NK-92 (cell line): ENCODE data around the gene CPLANE2.
"Not testable (repeated sequence)": the region's sequence is repeated elsewhere in the genome, so short reads cannot be mapped to it uniquely, and the experiment has no call there.

Source experiments
- DNase-seq: peaks from one replicate; lab custom pipeline; 2025; ENCODE audit not compliant: unreplicated experiment; lab: John Stamatoyannopoulos, UW

CPLANE2 gene

DNA sequence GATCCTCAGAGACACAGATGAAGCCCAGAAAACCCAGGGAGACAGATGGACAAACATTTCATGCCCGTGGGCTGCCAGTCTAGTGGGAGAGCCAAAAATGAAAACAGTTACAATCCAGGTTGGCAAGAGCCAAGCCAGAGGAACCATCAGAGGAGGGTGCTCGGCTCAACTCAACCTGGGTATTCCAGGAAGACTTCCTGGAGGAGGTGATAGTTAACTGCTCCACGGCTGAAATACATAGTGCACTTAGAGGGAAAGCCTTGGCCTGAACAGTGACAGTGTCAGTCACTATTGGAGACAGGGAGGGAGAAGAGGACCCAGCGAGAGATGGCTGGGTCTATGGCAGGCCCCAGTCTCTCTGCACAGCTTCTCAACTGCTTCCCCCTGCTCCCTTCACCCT, 26.4 kb downstream of the CPLANE2 start:
- no peak for DNase-seq

DNA sequence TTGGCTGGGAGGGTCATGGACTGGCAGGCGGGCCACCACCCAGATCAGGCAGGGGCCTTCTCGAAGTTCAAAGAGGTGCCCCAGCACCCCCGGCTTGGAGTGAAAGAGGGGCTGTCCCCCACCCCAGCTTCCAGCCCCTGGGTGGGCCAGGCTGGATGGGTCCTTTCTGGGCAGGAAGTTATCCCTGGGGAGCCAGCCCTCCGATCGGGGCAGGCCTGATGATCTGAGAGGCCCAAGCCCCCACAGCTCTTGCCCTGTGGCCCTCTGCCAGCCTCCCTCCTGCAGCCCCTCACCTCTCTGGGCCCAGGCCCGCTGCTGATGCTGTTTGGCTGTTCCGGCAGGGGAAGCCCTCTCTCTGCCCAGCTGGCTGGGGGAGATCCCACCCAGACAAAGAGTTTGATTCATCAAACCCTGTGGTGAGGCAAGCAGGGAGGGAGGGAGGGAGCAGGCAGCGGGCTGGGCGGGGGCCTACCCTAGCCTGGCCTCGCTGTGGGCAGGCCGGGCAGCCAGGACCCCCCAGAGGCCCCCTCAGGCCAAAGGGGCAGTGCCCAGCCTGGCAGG, 27.1 kb downstream of the CPLANE2 start:
- DNase-seq = no peak

GRCh38 chr1:16209132-16209846, 27.7 kb downstream of the CPLANE2 start:
- DNase-seq = no peak

GRCh38 chr1:16208270-16208987, 28.6 kb downstream of the CPLANE2 start:
- no peak for DNase-seq

- no peak for DNase-seq
These were observed 29.4 kb downstream of the CPLANE2 start for GRCh38 chr1:16207318-16208269.

DNA sequence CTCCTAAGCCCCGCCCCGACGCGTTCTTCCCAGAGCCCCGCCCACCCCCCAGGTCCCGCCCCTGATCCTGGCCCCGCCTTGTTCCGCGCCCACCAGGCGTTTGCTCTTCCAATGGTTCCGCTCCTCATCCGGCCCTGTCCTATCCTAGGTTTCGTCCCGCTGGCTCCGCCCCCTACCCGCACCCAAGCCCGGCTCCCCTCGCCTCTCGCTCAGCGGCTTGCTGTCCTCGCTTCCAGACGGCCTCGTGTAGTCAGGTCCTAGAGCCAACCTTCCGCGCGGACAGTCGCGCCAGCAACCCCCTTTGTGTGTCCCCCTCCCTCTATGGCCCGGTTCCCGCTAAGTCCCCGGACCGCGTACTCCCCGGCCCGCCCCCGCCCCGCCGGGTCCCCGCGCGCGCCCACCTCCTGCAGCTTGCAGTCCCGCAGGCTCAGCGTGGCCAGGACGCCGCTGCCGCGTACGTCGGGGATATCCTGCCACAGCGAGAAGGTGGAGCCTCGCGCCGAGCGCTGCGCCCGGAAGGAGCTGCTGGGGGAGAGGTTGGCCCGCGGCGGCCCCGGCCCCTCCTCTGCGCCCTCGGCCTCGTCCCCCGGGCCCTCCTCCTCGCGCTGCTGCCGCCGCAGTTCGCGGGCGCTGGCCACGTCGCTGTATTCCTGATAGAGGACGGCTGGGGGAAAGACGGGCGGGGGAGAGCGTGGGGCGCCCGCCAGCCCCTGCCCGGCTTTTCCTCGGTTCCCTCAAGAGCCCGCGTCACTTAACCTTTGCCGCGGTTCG, 30.3 kb downstream of the CPLANE2 start:
- DNase-seq = peak; percentile 24

DNA sequence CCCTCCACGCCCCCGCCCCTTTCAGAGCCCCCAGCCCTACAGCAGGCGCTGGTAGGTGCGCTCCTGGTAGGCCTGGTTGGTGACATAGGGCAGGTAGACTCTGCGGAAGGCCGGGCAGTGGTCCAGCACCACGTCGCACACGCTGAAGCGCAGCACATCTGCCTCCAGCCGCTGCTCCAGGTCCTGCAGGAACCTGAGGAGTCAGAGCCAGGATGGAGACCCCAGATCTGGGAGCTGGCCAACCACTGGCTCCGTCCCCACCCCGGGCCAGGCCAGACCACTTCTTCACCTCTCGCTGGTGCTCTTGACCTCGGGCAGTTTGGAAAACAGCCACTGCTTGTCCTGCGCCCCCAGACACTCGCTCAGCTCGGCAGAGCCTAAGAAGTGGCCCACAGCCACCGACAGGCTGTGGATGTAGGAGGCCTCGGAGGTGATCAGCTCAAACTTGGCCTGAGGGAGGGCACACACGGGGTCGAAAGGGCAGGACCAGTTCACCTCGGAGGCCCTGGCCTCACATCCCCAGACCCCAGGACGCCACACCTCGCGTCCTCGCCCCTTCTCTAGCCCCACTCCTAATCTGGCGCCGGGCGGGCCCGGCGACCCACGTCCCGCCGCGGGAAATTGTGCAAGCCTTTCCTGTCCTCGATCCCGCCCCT, 31.0 kb downstream of the CPLANE2 start:
- DNase-seq = no peak

- no peak for DNase-seq
These were observed 31.7 kb downstream of the CPLANE2 start for GRCh38 chr1:16205334-16205671.

- no peak for DNase-seq
These were observed 32.2 kb downstream of the CPLANE2 start for GRCh38 chr1:16204634-16205333.

DNA sequence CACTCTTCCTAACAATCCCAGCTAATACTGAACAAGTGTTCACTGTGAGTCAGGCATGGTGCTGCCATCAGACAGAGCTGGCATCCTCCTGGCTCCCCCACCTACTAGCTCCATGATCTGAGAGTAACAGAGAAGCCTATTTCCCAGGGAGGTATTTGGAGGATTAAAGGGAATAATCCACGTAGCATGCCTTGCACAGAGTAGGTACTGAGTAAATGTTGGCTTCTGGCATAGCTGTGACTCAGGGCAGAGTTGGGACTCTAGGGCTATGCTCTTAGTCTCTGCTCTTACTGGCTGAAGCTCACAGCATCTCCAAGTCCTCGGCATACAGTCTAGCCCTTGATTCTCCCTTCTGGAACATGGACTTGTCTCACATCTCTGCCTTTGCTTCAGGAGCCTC, 32.8 kb downstream of the CPLANE2 start:
- no peak for DNase-seq

- no peak for DNase-seq
These were observed 33.4 kb downstream of the CPLANE2 start for GRCh38 chr1:16203550-16203949.

DNA sequence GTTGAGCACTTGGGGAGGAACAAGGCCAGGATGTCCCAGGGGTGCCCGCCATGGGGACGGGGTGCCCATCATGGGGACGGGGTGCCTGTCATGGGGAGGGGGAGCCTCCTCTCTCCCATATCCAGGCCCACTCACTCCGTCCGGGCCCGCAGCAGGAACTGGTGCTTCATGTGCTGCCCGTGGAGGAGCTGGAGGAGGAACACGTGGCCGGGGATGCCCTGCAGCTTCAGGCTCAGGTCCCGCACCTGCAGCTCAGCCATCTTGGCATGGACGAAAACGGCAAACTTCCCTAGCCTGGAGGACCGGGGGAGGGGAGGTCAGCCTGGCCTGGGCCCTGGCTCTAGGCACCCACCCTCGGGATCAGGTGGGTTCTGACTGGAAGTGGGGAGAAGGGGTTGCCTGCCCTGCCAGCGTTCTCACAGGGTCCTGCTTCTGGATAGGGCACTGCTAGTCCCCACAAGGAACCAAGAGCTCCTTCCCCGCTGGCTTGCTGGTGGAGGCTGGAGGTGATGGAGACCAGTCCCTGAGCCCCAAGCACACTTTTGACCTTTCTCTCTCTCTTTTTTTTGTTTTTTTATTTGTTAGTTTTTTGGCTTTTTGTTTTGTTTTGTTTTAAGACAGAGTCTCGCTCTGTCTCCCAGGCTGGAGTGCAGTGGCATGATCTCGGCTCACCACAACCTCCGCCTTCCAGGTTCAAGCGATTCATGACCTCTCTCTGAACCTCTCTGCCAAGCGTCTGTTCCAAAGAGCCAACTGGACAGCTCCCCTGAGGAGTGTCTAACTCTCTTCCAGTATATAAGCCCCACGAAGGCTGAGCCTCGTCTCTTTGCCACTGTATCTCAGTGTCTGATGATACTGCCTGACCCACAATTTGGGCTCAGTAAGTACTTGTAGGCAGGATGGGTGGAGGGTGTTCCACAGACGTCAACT, 34.4 kb downstream of the CPLANE2 start:
- no peak for DNase-seq

DNA sequence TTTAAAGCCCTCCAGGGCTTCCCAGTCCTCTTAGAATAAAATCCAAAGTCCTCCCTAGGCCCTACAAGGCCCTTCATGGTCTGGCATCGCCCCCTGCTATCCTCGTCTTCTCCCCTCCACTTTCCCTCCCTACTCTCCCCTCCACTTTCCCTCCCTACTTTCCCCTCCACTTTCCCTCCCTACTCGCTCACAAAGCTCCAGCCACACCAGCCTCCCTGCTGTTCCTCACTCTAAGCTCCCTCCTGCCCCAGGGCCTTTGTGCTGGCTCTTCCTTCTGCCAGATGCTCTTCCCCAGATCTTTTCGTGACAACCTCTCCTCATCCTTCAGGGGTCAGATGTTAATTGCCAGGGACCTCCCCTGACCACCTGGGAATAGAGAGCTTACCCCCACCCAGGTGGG, 37.3 kb downstream of the CPLANE2 start:
- no peak for DNase-seq

- no peak for DNase-seq
These were observed 37.9 kb downstream of the CPLANE2 start for GRCh38 chr1:16199157-16199501.

- DNase-seq = no peak
These were observed 38.4 kb downstream of the CPLANE2 start for GRCh38 chr1:16198444-16199156.

GRCh38 chr1:16196874-16197273, 40.1 kb downstream of the CPLANE2 start:
- DNase-seq = no peak

- DNase-seq = not testable (repeated sequence)
These were observed 40.8 kb downstream of the CPLANE2 start for GRCh38 chr1:16196139-16196538.

- no peak for DNase-seq
These were observed 41.5 kb downstream of the CPLANE2 start for GRCh38 chr1:16195518-16195905.
